GM12864 (cell line): ENCODE measurements around the gene ERCC6.

Experiments
- DNase-seq: peaks from one replicate; pipeline ENCODE4 v3.0.0-alpha.2; 2011; ENCODE audit warnings: low read depth
- H3K4me3 ChIP-seq: 2 replicates; pipeline ENCODE4 v1.5.1; 2011; ENCODE audit warnings: mild to moderate bottlenecking, low read depth, low read length, control low read depth
- TF ChIP-seq, protein P1 (sequence below): IDR thresholded peaks from 2 replicates; pipeline ENCODE4 v1.5.1; 2011; ENCODE audit warnings: low read depth, mild to moderate bottlenecking, moderate library complexity, low read length, control low read depth, inconsistent platforms; ENCODE audit errors: missing control alignments

ERCC6 gene

DNA sequence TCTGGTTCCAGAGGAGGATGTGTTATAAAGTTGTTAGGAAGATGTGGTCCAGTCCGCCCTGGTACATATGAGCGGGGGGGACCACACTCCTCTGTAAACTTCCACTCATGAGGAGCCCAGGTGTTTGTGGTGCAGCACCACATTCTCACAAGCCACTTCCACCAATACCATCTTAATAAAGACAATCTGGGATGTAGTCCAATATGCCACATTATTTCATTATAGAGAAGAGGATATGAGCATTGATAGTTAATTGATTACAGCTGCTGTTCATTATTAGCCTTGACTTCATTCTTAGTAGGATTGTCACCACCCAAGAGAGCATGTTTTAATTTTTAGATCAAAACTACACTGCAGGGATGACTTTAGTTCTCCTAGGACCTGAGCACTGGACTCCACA lies 40.5 kb downstream of the ERCC6 start:
- no peak for DNase-seq
- no peak overlapping the region for H3K4me3 ChIP-seq
- TF ChIP-seq, protein P1, sequence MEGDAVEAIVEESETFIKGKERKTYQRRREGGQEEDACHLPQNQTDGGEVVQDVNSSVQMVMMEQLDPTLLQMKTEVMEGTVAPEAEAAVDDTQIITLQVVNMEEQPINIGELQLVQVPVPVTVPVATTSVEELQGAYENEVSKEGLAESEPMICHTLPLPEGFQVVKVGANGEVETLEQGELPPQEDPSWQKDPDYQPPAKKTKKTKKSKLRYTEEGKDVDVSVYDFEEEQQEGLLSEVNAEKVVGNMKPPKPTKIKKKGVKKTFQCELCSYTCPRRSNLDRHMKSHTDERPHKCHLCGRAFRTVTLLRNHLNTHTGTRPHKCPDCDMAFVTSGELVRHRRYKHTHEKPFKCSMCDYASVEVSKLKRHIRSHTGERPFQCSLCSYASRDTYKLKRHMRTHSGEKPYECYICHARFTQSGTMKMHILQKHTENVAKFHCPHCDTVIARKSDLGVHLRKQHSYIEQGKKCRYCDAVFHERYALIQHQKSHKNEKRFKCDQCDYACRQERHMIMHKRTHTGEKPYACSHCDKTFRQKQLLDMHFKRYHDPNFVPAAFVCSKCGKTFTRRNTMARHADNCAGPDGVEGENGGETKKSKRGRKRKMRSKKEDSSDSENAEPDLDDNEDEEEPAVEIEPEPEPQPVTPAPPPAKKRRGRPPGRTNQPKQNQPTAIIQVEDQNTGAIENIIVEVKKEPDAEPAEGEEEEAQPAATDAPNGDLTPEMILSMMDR, result no peak

DNA sequence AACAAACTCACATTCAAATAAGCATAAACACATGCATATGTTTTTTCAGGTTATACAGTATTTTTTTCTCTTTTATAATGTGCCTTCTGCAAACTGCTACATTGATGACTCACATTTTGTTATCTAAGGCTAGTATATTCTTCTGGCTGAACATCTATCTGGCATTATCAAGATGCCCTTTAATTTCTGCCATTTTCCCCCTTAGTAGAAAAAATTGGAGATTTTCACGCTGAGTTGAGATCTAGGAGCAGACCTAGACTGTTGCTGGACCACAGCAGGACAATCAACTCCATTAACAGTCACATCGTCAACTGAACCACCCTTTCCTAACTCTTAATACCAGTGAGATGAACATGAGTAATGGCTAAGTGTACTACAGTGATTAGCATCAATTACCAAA lies 41.6 kb downstream of the ERCC6 start:
- TF ChIP-seq, protein P1, result no peak
- DNase-seq, result no peak
- no peak overlapping the region for H3K4me3 ChIP-seq

DNA sequence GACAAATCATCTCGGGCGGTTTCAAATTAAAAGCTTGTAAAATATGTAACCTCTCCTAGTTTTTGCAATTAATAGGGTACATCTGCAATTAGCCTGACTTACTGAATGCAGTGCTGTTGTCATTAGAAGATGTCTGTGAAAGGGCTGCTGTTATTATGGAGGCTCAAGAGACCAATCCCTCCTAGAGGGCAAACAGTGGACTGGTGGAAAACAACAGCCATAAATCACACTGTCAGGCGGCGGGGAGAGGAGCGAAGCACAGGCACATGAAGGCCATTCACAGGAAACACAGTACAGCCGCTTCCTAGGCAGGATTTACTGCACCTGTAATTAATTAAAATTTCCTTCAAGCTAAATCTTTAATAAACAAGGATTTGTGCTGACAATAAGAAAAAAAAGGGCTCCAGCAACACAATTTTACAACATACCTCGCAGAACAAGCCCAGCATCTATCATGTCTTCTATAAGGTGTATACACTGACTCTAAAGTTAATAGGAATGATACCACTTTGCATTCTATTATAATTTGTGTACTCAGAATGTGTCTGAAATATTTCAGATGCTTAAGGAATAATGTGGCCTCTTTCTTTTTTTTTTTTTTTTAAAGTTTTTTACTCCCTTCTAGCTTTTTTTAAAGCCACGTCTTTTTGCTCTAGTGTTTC lies 50.7 kb downstream of the ERCC6 start:
- DNase-seq, result no peak
- TF ChIP-seq, protein P1, result no peak
- no peak overlapping the region for H3K4me3 ChIP-seq

DNA sequence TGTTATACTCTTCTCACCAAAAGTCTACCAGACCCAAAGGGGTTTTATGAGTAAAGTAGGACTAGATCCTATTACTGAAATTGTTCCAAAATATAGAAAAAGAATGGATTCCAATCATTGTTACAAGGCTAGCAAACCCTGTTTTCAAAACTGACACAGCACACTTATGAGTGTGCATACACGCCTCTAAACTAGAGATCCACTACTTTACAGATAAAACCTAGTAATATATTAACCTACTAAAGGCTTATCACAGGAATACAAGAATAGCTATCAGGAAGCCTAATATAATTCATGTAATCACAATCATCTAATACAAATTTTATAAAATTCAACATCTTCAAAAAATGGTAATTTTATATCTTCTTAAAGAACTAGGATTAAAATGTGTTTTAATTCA lies 52.2 kb downstream of the ERCC6 start:
- H3K4me3 ChIP-seq, result no peak overlapping the region
- DNase-seq, result no peak
- TF ChIP-seq, protein P1, result no peak

DNA sequence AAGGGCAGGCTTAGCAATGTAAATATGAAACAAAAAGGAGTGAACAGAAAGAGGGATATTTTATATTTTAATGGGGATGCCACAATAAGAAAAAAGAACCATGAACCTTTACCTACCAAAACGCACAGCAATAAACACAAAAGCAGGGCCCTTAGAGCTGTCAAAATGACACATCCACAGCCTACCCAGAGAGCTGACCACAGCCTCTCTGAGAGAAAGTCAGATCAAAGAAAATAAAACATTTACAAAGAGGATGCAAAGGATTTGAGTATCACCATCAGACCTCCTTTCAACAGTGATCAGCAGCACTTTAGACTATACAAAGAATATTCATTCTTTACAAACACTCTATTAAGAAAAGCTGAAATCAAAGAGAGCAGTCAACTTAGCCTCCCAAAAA lies 52.9 kb downstream of the ERCC6 start:
- TF ChIP-seq, protein P1, result no peak
- no peak overlapping the region for H3K4me3 ChIP-seq
- no peak for DNase-seq

DNA sequence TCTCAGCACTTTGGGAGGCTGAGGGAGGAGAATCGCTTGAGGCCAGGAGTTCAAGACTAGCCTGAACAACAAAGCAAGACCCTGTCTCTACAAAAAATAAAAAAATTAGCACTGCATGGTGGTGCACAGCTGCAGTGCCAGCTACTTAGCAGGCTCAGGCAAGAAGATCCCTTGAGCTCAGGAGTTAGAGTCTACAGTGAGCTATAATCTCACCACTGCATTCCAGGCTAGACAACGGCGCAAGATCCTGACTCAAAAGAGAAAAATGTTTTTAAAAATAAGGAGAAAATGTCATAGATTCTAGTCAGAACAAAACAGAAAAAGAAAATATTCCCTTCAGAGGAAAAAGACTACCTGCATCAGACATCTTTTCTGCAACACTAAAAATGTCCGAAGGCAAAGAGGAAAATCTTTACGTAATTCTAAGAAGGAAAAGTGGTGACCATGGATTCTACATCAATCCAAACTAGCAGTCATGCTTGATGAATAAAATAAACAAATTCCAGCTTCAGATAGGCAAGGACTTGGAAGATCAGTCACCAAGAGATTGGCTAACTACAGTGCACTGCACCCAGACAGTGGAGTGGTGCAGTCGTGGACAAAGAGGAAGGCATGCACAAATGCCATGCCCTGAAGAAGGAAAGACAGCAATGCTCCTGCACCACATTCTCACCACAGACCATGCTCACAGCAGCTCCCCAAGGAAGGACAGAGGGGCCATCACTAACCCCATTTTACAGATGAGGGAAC lies 54.3 kb downstream of the ERCC6 start:
- TF ChIP-seq, protein P1, result no peak
- H3K4me3 ChIP-seq, result no peak overlapping the region
- no peak for DNase-seq

DNA sequence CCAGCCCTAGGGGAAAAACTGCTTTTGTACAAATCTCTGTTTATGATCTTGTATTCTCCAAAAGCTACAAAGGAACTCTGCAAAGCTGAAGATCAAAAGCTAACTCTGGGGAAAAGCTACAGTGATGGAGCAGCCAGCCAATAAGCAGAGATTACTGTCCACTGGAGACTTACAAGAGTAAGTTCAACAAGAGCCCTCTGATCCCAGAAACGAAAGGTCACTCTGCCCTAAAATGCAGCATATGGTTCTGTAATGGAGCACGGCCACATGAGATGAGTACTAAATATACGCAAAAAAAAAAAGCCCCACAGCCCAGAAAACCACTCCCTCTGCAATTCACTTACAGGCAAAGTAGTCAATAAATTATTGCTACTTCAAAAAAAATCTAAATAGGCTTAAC lies 60.1 kb downstream of the ERCC6 start:
- TF ChIP-seq, protein P1, result no peak
- no peak for DNase-seq
- H3K4me3 ChIP-seq, result no peak overlapping the region
